Activated CD4-positive, alpha-beta T cell treated with anti-CD3 and anti-CD28 coated beads, Interleukin-2, amount 10 ng/mL, durations not matched to agents 7 days and 5 days (primary cell): ENCODE data around the gene MYO1E. TPM values are rescaled to one million over a fixed set of nuclear protein-coding genes. Genes with fewer than 3 reads are reported as not detected.
A peak's percentile ranks its signal among the peaks of the same experiment; 100 is the strongest.

Source experiments
- CTCF ChIA-PET: fragments of 350-600 bp; sonication (Branson Sonifier 250); formaldehyde crosslinking; loops from one replicate; lab custom pipeline; 2021; ENCODE audit warnings: antibody characterized with exemption; lab: Charles Lee
- POLR2A ChIA-PET: fragments of 350-600 bp; sonication (Branson Sonifier 250); formaldehyde crosslinking; loops from one replicate; lab custom pipeline; 2021; ENCODE audit warnings: antibody characterized with exemption; lab: Charles Lee
- DNase-seq: peaks from one replicate; pipeline ENCODE4 v3.0.0-alpha.2; 2020
- H3K27ac Mint-ChIP-seq: one replicate; pipeline ENCODE4 v1.8.0; 2021; ENCODE audit warnings: mild to moderate bottlenecking, moderate library complexity, mixed read lengths
- H3K27me3 Mint-ChIP-seq: one replicate; pipeline ENCODE4 v1.8.0; 2021; ENCODE audit warnings: mixed read lengths
- H3K36me3 Mint-ChIP-seq: one replicate; pipeline ENCODE4 v1.8.0; 2021; ENCODE audit warnings: low read depth, mixed read lengths
- H3K4me1 Mint-ChIP-seq: one replicate; pipeline ENCODE4 v1.8.0; 2021; ENCODE audit warnings: mixed read lengths
- H3K4me3 Mint-ChIP-seq: one replicate; pipeline ENCODE4 v1.8.0; 2021; ENCODE audit warnings: mild to moderate bottlenecking, moderate library complexity, mixed read lengths
- H3K9me3 Mint-ChIP-seq: one replicate; pipeline ENCODE4 v1.8.0; 2021; ENCODE audit warnings: mixed read lengths
- total RNA-seq, 2 experiments: library from RNA; stranded (reverse); gene quantifications; one replicate each; pipeline ENCODE4 v1.2.3, GENCODE V29; 2021

The MYO1E gene
- 10 to 100 TPM; 12.9 to 14.0 TPM for total RNA-seq

DNA sequence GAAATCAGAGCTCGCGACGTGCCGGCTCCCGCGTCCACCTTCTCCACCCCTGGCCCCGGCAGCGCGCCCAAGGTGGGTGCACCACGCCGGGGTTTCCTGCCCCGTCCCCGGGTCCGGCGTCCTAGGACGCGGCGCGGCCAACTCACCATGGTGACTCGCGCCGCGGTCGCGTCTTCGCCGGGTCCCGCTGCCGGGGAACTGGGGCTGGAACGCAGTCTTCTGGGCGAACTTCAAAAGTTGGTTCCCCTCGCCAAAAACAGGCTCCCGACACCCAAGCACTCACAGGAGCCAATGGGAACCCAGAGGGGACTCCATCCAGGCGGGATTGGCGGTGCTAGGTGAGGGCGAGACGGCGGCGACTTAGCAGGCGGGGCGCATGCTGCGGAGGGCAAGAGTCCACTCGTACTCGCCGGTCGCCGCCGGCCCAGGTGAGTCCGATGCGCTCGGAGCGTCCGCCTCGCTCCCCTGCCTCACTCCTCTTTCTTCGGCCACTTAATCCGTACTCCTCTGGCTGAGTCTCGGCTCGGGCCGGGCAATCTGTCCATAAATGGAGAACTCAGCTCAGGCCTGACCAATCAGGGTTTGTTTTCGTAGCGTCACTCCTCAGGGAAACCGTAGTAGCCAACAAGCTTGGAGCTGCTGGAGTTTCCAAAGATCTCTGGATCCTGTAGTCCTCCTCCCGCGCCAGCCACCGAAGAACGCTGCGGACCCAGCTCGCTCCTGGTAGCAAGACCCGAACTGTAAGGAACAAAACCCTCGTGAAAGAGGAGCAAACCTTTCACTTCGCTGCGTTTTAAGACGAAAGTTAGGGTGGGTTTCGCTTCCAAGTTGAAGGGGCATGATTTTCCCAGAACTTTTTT lies at the start of gene MYO1E:
TSS of gene MYO1E (minus strand) at position 520 of the 860 bp plus-strand sequence. CDS start at position 149, 371 bp downstream.
- ChIA-PET CTCF (interaction anchor here (1.4 to 1.5 kb wide), 2 partner anchors 12 to 26 kb away, joined by 3 to 7 read pairs; no protein-coding TSS in a partner anchor), POLR2A (no interaction called here)
- Mint-ChIP-seq H3K27ac (peak within 1 kb of the TSS; percentile 41), H3K9me3 (no peaks in the 10 kb centered on the region), H3K36me3 (peaks cover 5% of the 10 kb centered on the region), H3K27me3 (peaks cover 62% of the 10 kb centered on the region), H3K4me1 (peaks cover 27% of the 10 kb centered on the region), H3K4me3 (peak within 1 kb of the TSS; percentile 82)
- DNase-seq: peak; percentile 20

DNA sequence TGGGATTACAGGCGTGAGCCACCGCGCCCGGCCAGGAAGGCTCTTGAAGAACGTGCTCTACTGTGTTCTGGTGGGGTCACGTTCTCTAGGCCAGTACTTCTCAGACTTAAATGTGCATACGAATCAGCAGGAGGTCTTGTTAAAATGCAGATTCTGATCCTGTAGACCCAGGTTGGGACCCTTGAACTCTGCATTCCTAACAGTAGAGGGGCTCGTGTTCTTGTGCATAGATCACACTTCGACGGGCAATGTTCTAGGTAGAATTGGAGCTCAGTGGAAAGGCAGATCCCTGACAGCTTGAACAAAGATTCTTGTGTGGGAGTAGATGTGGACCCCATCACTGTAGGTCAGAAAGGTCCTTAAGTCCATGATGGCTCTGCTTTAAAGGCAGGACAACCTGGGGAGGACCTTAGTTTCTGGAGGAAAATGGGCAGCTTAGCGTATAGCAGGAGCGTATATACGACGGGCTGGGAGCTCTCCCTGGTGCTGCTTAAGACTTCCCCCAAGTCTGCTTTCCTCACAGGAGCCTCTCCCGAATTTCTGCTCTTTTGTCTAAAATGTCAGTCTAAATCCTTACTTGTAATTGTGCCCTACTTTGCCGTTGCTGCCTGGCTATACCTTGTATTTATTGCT lies 48.4 kb upstream of the MYO1E start:
- Mint-ChIP-seq H3K27ac (no peak overlapping the region), H3K27me3 (peaks cover 42% of the 10 kb centered on the region), H3K36me3 (no peaks in the 10 kb centered on the region), H3K9me3 (no peaks in the 10 kb centered on the region), H3K4me1 (peaks cover 19% of the 10 kb centered on the region), H3K4me3 (no peak overlapping the region)
- CTCF ChIA-PET: interaction anchor here (1.5 kb wide), 1 partner anchor 9 kb away, joined by 3 read pairs; no protein-coding TSS in a partner anchor
- POLR2A ChIA-PET: no interaction called here
- DNase-seq: no peak

GRCh38 chr15:59420108-59420507 lies 47.4 kb upstream of the MYO1E start:
- Mint-ChIP-seq H3K27ac (no peak overlapping the region), H3K36me3 (no peaks in the 10 kb centered on the region), H3K27me3 (peaks cover 46% of the 10 kb centered on the region), H3K4me1 (peaks cover 19% of the 10 kb centered on the region), H3K4me3 (no peak overlapping the region), H3K9me3 (no peaks in the 10 kb centered on the region)
- ChIA-PET CTCF (interaction anchor here (1.0 to 1.5 kb wide), 2 partner anchors 8 to 12 kb away, joined by 3 to 4 read pairs; no protein-coding TSS in a partner anchor), POLR2A (no interaction called here)
- DNase-seq: peak; percentile 36

DNA sequence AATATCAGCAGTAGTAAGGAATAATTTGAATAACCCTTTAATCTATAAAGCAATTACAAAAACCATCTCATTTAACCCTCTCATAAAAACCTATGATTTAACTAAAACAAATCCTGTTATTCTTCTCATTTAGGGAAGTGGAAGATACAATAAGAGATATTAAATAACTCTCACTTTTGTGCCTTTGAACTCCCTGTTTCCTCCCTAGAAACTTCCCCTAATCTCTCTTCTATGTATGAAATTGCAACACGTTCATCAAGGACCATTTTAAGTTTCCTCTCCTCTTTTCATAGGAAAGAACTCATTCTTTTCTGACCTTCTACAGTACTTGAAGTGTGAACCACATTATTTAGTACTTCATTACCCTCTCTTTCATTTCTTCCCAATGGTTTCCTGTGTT lies 46.5 kb upstream of the MYO1E start:
- no peak overlapping the region for H3K4me3 Mint-ChIP-seq
- no peak for DNase-seq
- no peaks in the 10 kb centered on the region for H3K36me3 Mint-ChIP-seq
- ChIA-PET POLR2A (no interaction called here), CTCF (interaction anchor here (1.0 kb wide), 1 partner anchor 13 kb away, joined by 4 read pairs; no protein-coding TSS in a partner anchor)
- no peaks in the 10 kb centered on the region for H3K9me3 Mint-ChIP-seq
- H3K4me1 Mint-ChIP-seq: peaks cover 22% of the 10 kb centered on the region
- no peak overlapping the region for H3K27ac Mint-ChIP-seq
- H3K27me3 Mint-ChIP-seq: peaks cover 42% of the 10 kb centered on the region

- Mint-ChIP-seq H3K27me3 (peaks cover 36% of the 10 kb centered on the region), H3K4me1 (peaks cover 38% of the 10 kb centered on the region), H3K27ac (no peak overlapping the region), H3K36me3 (no peaks in the 10 kb centered on the region), H3K4me3 (no peak overlapping the region), H3K9me3 (no peaks in the 10 kb centered on the region)
- CTCF ChIA-PET: interaction anchor here (1.3 to 1.6 kb wide), 2 partner anchors 19 to 28 kb away, joined by 4 read pairs; no protein-coding TSS in a partner anchor
- POLR2A ChIA-PET: no interaction called here
- DNase-seq: no peak
Measured at GRCh38 chr15:59416816-59417215, 44.1 kb upstream of the MYO1E start.

- Mint-ChIP-seq H3K4me3 (no peak overlapping the region), H3K27ac (no peak overlapping the region), H3K36me3 (no peaks in the 10 kb centered on the region), H3K4me1 (peaks cover 35% of the 10 kb centered on the region), H3K9me3 (no peaks in the 10 kb centered on the region), H3K27me3 (peaks cover 29% of the 10 kb centered on the region)
- ChIA-PET CTCF (interaction anchor here (0.7 to 2.1 kb wide), 6 partner anchors 10 to 256 kb away, joined by 3 to 5 read pairs (median 3); no protein-coding TSS in a partner anchor), POLR2A (no interaction called here)
- no peak for DNase-seq
Measured at GRCh38 chr15:59413577-59413976, 40.9 kb upstream of the MYO1E start.

DNA sequence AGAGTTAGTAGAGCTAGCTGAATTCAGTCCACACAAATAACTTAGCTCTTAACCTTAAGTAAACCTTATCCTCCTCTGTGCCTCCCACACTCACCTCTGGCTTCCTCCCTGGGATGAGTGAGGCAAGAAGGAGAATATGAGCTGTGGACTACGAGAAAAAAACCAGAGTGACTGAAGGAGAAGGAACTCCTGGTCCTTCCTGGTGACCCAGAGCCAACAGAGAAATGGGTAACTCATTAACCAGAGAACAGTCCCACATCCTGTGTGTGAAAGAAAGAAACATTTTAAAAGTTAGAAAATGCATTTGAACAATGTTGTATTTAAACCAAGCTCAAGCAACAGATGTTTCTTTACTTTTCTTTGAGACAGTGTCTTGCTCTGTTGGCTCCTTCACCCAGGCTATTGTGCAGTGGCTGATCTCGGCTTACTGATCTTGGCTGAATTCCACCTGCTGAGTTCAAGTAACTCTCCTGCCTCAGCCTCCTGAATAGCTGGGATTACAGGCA lies 37.8 kb upstream of the MYO1E start:
- H3K4me1 Mint-ChIP-seq: peaks cover 35% of the 10 kb centered on the region
- no peak for DNase-seq
- ChIA-PET CTCF (interaction anchor here (0.6 to 1.6 kb wide), 4 partner anchors 11 to 282 kb away, joined by 3 to 5 read pairs (median 3); no protein-coding TSS in a partner anchor), POLR2A (no interaction called here)
- no peaks in the 10 kb centered on the region for H3K36me3 Mint-ChIP-seq
- H3K27ac Mint-ChIP-seq: no peak overlapping the region
- H3K27me3 Mint-ChIP-seq: peaks cover 15% of the 10 kb centered on the region
- H3K9me3 Mint-ChIP-seq: no peaks in the 10 kb centered on the region
- H3K4me3 Mint-ChIP-seq: no peak overlapping the region

- Mint-ChIP-seq H3K36me3 (no peaks in the 10 kb centered on the region), H3K4me3 (no peak overlapping the region), H3K4me1 (peaks cover 19% of the 10 kb centered on the region), H3K27me3 (peaks cover 10% of the 10 kb centered on the region), H3K9me3 (no peaks in the 10 kb centered on the region), H3K27ac (no peak overlapping the region)
- ChIA-PET POLR2A (no interaction called here), CTCF (no interaction called here)
- no peak for DNase-seq
Measured at GRCh38 chr15:59407946-59408345, 35.3 kb upstream of the MYO1E start.

- Mint-ChIP-seq H3K9me3 (no peaks in the 10 kb centered on the region), H3K27ac (no peak overlapping the region), H3K36me3 (no peaks in the 10 kb centered on the region), H3K4me3 (no peak overlapping the region), H3K27me3 (peaks cover 15% of the 10 kb centered on the region), H3K4me1 (peaks cover 15% of the 10 kb centered on the region)
- POLR2A ChIA-PET: no interaction called here
- DNase-seq: no peak
- CTCF ChIA-PET: interaction anchor here (0.7 kb wide), 1 partner anchor 1449 kb away, joined by 3 read pairs; no protein-coding TSS in a partner anchor
Measured at GRCh38 chr15:59406446-59406845, 33.8 kb upstream of the MYO1E start.

GRCh38 chr15:59405079-59405478 lies 32.4 kb upstream of the MYO1E start:
- CTCF ChIA-PET: no interaction called here
- no peaks in the 10 kb centered on the region for H3K9me3 Mint-ChIP-seq
- POLR2A ChIA-PET: no interaction called here
- no peak overlapping the region for H3K4me3 Mint-ChIP-seq
- H3K4me1 Mint-ChIP-seq: peaks cover 2% of the 10 kb centered on the region
- no peak for DNase-seq
- no peaks in the 10 kb centered on the region for H3K36me3 Mint-ChIP-seq
- peaks cover 22% of the 10 kb centered on the region for H3K27me3 Mint-ChIP-seq
- no peak overlapping the region for H3K27ac Mint-ChIP-seq

GRCh38 chr15:59401824-59402569 lies 29.3 kb upstream of the MYO1E start:
- ChIA-PET CTCF (interaction anchor here (0.6 kb wide), 1 partner anchor 414 kb away, joined by 3 read pairs; no protein-coding TSS in a partner anchor), POLR2A (no interaction called here)
- H3K4me1 Mint-ChIP-seq: peaks cover 6% of the 10 kb centered on the region
- no peaks in the 10 kb centered on the region for H3K36me3 Mint-ChIP-seq
- no peak overlapping the region for H3K27ac Mint-ChIP-seq
- H3K27me3 Mint-ChIP-seq: peaks cover 27% of the 10 kb centered on the region
- H3K9me3 Mint-ChIP-seq: no peaks in the 10 kb centered on the region
- DNase-seq: no peak
- H3K4me3 Mint-ChIP-seq: no peak overlapping the region
